Esophagus squamous epithelium (tissue), 5 donors: ENCODE data around the gene ADAMTS12. TPM values are rescaled to one million over a fixed set of nuclear protein-coding genes. Genes with fewer than 3 reads are reported as not detected.
"Not testable (repeated sequence)": the region's sequence is repeated elsewhere in the genome, so short reads cannot be mapped to it uniquely, and the experiment has no call there.

Experiments
- DNase-seq: peaks from one replicate; lab custom pipeline; 2025; lab: John Stamatoyannopoulos, UW
- H3K27ac ChIP-seq, 4 donors: fragments of 200-600 bp; sonication (generic); one replicate each; pipeline ENCODE4 v1.5.1; 2016 to 2019; ENCODE audit warnings: mild to moderate bottlenecking in 1 of 4
- H3K27me3 ChIP-seq, 4 donors: fragments of 200-600 bp; sonication (generic); 1 replicate in 3 of 4; 2 replicates in 1 of 4; pipeline versions ENCODE4 v1.5.1 to v1.6.0; 2017 to 2021; ENCODE audit warnings: antibody characterized with exemption in 1 of 4
- H3K36me3 ChIP-seq, 3 donors: fragments of 200-600 bp; sonication (generic); one replicate each; pipeline ENCODE4 v1.5.1; 2016 to 2019
- H3K4me1 ChIP-seq, 3 donors: fragments of 200-600 bp; sonication (generic); one replicate each; pipeline ENCODE4 v1.5.1; 2017 to 2019
- H3K4me3 ChIP-seq, 4 donors: fragments of 200-600 bp; sonication (generic); 1 replicate in 3 of 4; 2 replicates in 1 of 4; pipeline ENCODE4 v1.5.1; 2016 to 2019; ENCODE audit warnings: mild to moderate bottlenecking in 2 of 4, moderate library complexity in 1 of 4
- H3K9me3 ChIP-seq, 3 donors: fragments of 200-600 bp; sonication (generic); one replicate each; pipeline ENCODE4 v1.5.1; 2016 to 2019
- CTCF ChIP-seq, 6 experiments: fragments of 450-650 bp in 4 of 6; fragments of 200-600 bp in 2 of 6; sonication (generic) in 2 of 6; IDR thresholded peaks; one replicate each; pipeline ENCODE4 v1.5.1; 2016 to 2019; ENCODE audit warnings: antibody characterized with exemption in 6 of 6, mild to moderate bottlenecking in 4 of 6, moderate library complexity in 4 of 6
- POLR2A ChIP-seq, 4 donors: fragments of 450-650 bp; IDR thresholded peaks; one replicate each; pipeline ENCODE4 v1.6.1; 2017; ENCODE audit warnings: antibody characterized with exemption in 4 of 4, mild to moderate bottlenecking in 4 of 4, moderate library complexity in 3 of 4
- WGBS, 2 donors: methylation state at CpG; one replicate each; pipeline ENCODE4 v1.1.5; 2018; 5-methylcytosine and 5-hydroxymethylcytosine counted together
- intact Hi-C: fragments of 100-400 bp; cut with DNase I; formaldehyde crosslinking; loops from one replicate; pipeline ENCODE4 v1.15.0; 2022
- total RNA-seq, 4 donors: library from RNA; depleted of rRNA; stranded (reverse); fragments of >200 nt; gene quantifications; one replicate each; pipeline ENCODE4 v1.1.0, GENCODE V29; 2016
- donor health status: DM: yes; HTN: yes; CAD: no.

The ADAMTS12 gene
- total RNA-seq, 4 donors from 2014 or later: 0.73 to 1.3 (median 0.76) TPM; not detected in 1

- TF ChIP-seq CTCF (IDR thresholded peaks at IDR 0.05) (no peak), POLR2A (IDR thresholded peaks at IDR 0.05) (no peak)
- no peak overlapping the region for H3K27ac ChIP-seq
- no peak for DNase-seq
- no peaks in the 10 kb centered on the region for H3K36me3 ChIP-seq
- H3K9me3 ChIP-seq: no peaks in the 10 kb centered on the region
- 53 to 84% methylated on average over 2 of the region's 2 CpGs for WGBS, 2 donors
- no peaks in the 10 kb centered on the region for H3K4me1 ChIP-seq
- intact Hi-C loops: loop anchor here (10.0 kb wide), 1 partner anchor 333 kb away; no protein-coding TSS in a partner anchor
- H3K4me3 ChIP-seq: no peak overlapping the region
- peaks cover 0 to 8% (median 0%) of the 10 kb centered on the region in 4 donors for H3K27me3 ChIP-seq
Measured at GRCh38 chr5:33928283-33928682, 36.5 kb upstream of the ADAMTS12 start.

- intact Hi-C loops: loop anchor here (10.0 kb wide), 1 partner anchor 333 kb away; no protein-coding TSS in a partner anchor
- Histone ChIP-seq H3K4me3 (no peak overlapping the region), H3K27me3 (peaks cover 0 to 11% (median 0%) of the 10 kb centered on the region in 4 donors), H3K4me1 (no peaks in the 10 kb centered on the region), H3K27ac (no peak overlapping the region), H3K36me3 (no peaks in the 10 kb centered on the region), H3K9me3 (no peaks in the 10 kb centered on the region)
- 53 to 61% methylated on average over 4 of the region's 4 CpGs for WGBS, 2 donors
- TF ChIP-seq CTCF (IDR thresholded peaks at IDR 0.05): no peak
- TF ChIP-seq POLR2A (IDR thresholded peaks at IDR 0.05): no peak
- no peak for DNase-seq
Measured at GRCh38 chr5:33927685-33928084, 35.9 kb upstream of the ADAMTS12 start.

- no peaks in the 10 kb centered on the region for H3K9me3 ChIP-seq
- H3K27me3 ChIP-seq: peaks cover 0 to 20% (median 0%) of the 10 kb centered on the region in 4 donors
- H3K4me3 ChIP-seq: no peak overlapping the region
- TF ChIP-seq POLR2A (IDR thresholded peaks at IDR 0.05) (no peak), CTCF (IDR thresholded peaks at IDR 0.05) (no peak)
- H3K27ac ChIP-seq: no peak overlapping the region
- no peaks in the 10 kb centered on the region for H3K4me1 ChIP-seq
- H3K36me3 ChIP-seq: no peaks in the 10 kb centered on the region
- no peak for DNase-seq
- intact Hi-C loops: loop anchor here (10.0 kb wide), 1 partner anchor 330 kb away; no protein-coding TSS in a partner anchor
Measured at GRCh38 chr5:33925278-33925677, 33.5 kb upstream of the ADAMTS12 start.

- Histone ChIP-seq H3K9me3 (no peaks in the 10 kb centered on the region), H3K4me1 (no peaks in the 10 kb centered on the region), H3K4me3 (no peak overlapping the region), H3K27me3 (peaks cover 0 to 21% (median 0%) of the 10 kb centered on the region in 4 donors), H3K27ac (no peak overlapping the region), H3K36me3 (no peaks in the 10 kb centered on the region)
- intact Hi-C loops: loop anchor here (10.0 kb wide), 1 partner anchor 326 kb away; no protein-coding TSS in a partner anchor
- 82 to 100% methylated on average over 1 of the region's 1 CpG for WGBS, 2 donors
- TF ChIP-seq POLR2A (IDR thresholded peaks at IDR 0.05) (no peak), CTCF (IDR thresholded peaks at IDR 0.05) (no peak)
- DNase-seq: no peak
Measured at GRCh38 chr5:33921002-33921401, 29.2 kb upstream of the ADAMTS12 start.

GRCh38 chr5:33914844-33915243 is 23.1 kb upstream of the ADAMTS12 start:
- H3K36me3 ChIP-seq, DNase-seq, H3K9me3 ChIP-seq, H3K27me3 ChIP-seq, H3K27ac ChIP-seq, H3K4me1 ChIP-seq, intact Hi-C loops, H3K4me3 ChIP-seq: not testable (repeated sequence)
- 90 to 94% methylated on average over 3 of the region's 3 CpGs for WGBS, 2 donors

- intact Hi-C loops, H3K27me3 ChIP-seq, DNase-seq, H3K4me1 ChIP-seq, H3K36me3 ChIP-seq, H3K4me3 ChIP-seq, H3K27ac ChIP-seq: not testable (repeated sequence)
- H3K9me3 ChIP-seq: peaks cover 0 to 31% (median 13%) of the 10 kb centered on the region in 3 donors
- WGBS, 2 donors: 73 to 79% methylated on average over 7 of the region's 7 CpGs
Measured at GRCh38 chr5:33906248-33906647, 14.5 kb upstream of the ADAMTS12 start.
